DLD1 (cell line): ENCODE measurements around the gene FOXO1.

Experiments
- in situ Hi-C: cut with HindIII; loops from 2 replicates; pipeline ENCODE4 v1.10.0; 2017; ENCODE audit warnings: low sequenced_read_pairs

Gene FOXO1

DNA sequence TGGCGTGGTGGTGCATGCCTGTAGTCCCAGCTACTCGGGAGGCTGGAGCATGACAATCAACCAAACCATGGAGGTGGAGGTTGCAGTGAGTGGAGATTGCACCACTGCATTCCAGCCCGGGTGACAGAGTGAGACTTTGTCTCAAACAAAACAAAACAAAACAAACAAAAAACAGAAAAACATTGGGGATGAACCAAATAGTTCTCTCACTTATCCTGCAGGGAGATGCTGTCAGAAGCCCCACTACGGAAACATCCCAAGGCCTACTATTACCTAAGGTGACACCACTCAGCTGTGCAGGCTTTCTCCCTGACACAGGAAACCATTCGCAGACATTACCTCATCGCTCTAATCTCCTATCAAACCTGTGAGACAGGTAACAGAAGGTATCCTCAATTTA, 113.5 kb downstream of the FOXO1 start:
- in situ Hi-C loops, result no loop called here

DNA sequence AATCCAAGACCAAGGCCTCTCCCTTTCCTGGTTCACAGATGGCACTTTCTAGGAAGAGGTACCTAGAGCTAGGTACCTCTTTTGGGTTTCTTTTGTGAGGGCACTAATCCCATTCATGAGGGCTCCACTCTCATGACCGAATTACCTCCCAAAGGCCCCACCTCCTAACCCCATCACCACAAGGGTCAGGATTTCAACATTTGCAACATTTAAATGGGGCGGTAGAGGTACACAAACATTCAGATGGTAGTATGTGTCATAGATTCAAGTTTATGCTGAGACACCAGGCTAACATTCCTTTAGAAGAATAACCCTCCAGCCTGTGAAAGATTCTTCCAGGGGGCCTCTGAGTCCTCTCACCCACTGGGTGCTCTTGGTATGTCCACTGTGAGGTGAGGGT, 116.3 kb downstream of the FOXO1 start:
- in situ Hi-C loops, result no loop called here

DNA sequence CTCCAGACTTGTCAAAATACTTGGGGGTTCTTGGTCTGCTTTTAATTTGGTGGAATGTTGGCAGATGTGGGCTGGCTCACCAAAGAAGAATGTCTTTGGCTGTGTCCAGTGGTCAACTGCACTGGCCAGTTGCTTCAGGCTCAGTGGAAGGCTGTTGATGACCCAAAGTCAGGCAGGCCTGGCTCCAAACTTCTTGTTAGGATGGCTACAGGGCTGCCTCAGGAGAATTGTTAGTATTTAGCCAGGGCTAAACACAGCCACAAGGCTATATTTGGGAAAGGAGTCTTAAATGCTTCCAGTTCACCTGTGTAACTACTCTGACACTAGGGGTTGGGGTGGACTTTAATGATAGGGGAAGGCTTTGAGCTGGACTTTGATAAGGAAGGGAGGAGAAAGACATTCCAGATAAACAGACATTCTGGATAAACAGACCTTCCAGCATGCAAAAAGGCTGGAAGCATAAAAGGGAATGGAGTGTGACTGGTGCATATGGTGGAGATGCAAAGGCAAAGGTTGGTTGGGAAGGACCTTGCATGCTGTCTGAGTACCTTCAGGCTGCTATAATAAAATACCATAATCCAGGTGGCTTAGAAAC, 116.8 kb downstream of the FOXO1 start:
- in situ Hi-C loops, result no loop called here

DNA sequence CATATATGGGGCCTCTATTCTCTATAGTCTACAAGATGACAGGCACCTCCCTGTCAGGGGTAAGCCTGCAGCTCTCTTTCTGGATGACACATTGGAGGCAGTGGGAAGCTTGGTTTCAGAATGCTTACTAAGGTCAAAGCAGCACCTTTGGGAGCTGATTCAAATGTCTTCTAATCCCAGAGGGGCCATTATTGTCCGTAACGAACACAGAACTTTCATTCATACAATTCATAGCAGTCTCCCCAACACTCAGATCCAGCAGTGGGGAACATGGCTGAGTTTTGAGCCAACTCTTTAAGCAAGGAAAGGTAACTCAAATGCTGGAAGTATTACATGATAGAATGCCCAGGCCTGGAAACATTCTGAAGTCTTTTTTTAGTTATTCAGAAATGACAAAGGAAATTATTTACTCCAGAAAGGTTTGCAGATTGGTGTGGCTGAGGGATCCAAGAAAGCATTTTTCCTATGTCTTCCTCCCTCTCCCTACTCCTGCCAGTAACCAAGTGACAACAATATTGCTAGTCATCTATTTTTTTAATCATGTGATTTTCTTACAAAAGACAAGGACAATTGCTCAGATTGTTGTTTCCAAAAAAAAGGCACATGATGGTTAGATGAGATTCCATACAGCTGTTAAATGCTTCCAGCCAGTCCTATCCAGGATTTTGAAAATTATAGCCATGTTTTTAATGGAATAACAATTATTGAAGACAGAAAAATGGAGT, 118.7 kb downstream of the FOXO1 start:
- in situ Hi-C loops, result no loop called here

DNA sequence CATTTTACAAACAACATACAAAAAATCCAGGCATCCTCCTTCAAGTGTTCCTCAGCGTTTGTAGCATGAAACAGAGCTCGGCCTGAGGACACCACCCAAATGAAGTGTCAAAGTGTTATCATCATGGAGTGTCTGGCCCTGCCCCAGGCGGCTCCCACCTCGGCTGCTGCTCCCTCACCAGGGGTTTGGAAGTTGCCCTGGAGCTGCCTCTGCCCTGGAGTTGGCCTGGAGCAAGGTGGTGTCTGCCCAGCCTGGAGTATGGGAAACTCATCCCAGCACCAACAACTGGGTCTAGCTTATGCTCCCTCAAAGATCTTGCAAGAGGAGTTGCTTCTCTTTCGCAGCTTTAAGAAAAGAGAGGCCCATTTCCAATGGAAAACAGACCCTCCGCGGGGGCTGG, 120.4 kb downstream of the FOXO1 start:
- in situ Hi-C loops, result no loop called here

DNA sequence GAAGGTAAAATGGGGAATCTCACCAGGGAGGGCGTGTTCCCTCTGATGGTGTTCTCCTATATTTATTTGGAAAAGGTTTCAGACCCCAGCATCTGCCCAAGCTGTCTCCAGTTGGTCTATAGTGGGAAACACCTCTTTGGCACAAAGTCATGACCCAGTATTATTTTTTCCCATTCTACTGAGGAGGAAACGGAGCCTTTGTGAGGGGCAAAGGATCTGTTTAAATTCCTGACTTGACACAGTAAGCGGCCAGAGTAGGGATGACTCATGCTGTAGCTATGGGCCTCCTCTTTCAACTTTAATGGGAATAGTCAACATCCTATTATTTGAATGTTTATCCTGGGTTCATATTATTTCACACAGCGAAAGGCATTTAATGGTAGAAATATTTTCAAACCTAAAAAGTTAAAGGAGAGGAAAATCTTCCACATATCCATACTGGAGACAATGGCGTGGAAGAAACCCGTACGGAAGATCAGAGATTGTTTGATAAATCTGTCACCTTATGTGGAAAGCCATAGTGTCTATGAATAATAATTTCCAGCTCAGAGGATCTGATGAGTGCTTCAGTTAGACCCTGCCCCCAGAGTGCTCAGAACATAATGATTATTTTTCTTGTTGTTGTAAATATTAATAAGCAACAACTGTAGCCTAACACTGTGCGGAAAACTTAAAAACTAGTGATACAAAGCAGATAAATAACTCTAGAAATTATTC, 126.0 kb downstream of the FOXO1 start:
- in situ Hi-C loops, result no loop called here

DNA sequence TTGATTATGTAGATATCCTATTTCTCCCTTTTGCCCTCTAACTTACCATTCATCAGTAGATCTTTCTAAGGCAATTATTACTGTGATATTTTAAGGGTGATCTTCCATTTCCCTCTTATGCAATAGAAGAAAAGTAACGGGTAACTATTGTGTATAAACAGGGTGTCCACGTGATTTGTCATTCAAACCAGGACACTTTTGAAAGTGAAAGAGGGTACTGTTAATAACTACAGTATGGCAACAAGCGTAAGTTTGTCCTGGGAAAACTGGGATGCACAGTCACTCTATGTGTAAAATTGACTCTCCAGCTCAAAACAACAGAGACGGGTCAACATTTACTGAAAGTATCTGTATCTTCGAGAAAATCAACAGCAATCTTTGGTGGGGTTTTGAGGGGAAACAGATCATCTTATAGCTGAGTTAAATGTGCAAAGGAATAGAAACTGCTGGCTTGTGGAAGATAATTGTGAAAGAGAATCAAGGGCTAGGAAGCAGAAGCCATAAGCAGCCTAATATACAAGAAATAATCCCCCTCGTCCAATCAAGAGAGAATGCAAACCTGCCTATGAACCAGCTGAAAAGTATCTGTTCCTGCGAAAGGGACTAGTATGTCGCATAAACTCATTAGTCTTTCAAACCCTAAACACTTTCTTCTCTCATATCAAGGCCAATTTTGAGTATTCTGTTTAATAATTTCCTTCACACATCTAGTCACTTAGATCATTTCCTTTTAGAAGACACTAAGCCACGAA, 126.7 kb downstream of the FOXO1 start:
- in situ Hi-C loops, result no loop called here

DNA sequence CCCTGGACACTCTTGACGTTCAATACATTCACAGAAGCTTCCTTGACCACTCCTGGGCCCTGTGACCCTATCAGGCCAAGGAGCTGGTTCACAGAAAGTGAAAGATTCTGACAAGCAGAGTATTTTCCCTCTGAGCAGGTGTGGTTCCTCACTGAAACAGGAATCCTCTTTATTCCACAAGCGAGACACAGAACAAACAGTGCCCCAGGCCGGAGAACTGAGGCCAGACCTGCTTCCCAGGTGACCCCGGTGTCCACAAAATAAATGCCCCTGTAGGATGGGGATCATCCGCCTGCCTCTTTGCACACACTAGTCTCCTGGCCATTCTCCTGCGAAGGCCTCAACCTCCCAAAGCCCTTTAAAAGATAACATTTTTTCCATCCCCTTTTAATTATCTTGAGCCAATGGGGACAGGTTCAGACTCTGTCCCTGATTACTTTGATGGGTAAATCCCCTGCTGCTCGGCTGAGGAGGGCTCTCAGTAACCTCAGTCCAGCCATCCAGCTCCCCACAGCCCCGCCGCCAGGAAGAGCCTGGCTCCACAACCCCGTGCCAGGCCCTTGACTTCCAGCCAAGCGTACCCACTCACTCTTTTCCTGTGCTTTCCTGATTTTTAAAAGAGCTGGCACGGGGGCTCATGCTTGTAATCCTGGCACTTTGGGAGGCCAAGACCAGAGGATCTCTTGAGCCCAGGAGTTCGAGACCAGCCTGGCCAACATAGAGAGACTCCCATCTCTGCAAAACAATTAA, 129.1 kb downstream of the FOXO1 start:
- in situ Hi-C loops, result no loop called here

DNA sequence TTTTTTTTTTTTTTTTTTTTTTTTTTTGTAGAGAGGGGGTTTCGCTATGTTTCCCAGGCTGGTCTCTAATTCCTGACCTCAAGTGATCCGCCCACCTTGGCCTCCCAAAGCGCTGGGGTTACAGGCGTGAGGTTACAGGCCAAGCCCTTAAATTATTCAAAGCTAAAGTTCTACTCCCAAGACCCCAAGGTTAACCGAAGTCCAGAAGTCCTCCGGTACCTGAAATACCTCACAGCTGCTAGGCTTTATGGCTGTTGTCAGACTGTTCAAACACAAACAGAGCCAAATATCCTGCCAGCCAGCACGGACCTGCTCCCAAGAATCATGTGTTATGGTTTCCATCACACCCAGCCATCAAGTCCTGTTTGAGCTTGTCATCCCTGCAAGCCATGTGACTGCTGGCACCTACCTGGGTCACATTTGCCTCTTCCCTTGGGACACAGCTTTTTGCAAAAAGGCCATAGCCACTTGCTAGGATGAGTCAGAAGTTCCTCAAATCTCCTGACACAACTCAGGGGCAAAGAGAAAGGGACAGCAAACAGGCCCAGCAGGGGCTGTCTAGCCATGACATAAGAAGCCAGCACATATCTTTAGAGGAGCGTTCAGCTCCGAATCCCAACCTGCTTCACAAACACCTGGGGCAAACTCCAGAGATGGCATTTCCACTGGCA, 129.9 kb downstream of the FOXO1 start:
- in situ Hi-C loops, result no loop called here

DNA sequence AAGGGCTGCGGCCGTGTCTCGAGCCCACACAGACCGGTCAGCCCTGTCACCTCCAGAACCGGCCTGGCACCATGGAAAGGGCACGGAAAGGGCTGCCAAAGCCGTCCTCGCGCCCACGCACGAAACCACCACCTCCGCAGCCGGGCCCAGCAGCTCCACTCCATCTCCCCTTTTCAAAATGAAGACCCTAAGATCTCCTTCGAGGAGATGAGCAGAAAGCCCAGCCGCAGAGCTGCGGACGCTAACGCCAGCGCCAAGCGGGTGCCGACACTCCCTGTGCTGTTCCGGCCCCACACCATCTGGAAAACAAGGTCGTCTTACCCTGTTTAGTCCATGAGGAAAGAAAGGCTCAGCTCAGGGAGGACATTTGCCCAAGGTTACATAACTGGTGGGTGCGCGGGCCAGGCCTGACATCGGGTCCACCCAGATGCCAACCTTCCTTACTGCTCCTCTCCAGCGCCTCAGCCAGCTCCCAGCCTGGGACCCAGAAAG, 131.1 kb downstream of the FOXO1 start:
- in situ Hi-C loops, result no loop called here

DNA sequence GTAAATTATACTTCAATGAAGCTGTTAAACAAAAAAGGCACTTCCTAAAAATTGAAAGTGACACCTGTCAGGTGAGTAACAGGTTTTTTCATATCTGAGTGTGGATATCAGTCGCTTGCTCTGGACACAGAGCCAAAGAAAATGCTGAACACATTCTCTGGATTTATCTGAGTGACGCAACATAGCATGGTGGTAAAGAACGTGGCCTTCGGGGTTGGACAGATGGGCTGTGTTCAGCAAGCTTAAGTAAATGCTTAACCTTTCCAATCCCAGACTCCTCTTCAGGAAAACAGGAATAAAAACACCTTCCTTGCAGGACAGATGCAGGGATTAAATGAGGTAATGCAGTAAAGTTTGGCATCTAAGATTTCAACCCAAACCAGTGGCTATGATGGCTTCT, 132.0 kb downstream of the FOXO1 start:
- in situ Hi-C loops, result no loop called here

DNA sequence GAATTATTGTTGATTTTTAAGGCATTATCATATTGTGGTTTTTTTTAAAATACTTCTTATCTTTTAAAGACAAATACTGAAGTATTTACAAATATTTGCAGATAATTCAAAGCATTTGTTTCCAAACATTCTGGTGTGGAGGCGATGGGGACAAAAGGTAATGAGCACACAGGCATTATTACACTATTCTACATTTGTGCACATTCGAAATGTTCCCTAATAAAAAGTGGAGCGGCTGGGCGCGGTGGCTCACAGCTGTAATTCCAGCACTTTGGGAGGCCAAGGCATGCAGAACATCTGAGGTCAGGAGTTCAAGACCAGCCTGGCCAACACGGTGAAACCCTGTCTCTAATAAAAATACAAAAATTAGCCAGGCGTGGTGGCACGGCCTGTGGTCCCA, 133.4 kb downstream of the FOXO1 start:
- in situ Hi-C loops, result no loop called here

DNA sequence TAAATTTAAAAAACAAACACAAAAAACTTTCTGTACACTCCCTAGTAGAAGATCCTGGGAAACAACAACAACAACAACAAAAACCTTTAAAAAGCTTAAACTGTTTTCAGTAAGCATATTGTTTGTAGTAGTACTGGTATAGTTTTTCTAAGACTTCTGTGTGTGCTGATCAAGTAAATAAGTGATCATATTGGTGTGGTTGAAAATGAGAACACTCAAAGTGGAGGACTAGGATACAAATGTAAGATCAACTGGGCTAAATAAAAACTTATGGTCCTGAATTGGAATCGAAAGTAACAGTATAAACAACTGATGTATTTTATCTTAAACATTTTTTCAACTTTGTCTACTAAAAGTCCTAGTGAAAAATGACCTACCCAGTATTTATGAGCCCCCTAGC, 135.5 kb downstream of the FOXO1 start:
- in situ Hi-C loops, result no loop called here

DNA sequence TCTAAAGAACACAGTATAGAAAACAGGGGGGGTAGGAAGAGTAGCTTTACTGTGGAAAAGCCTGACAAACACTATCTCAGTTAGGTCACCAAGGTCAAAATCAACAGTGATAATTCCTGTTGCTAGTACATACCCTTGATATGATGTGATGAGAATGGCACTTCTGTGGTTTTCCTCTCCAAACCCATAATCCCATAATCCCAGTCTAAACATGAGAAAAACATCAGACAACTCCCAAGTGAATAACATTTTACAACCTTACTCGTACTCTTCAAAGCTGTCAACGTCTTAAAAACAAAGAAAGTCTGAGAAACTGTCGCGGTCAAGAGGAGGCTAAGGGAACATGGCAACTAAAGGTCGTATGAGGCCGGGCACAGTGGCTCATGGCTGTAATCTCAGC, 137.6 kb downstream of the FOXO1 start:
- in situ Hi-C loops, result no loop called here

DNA sequence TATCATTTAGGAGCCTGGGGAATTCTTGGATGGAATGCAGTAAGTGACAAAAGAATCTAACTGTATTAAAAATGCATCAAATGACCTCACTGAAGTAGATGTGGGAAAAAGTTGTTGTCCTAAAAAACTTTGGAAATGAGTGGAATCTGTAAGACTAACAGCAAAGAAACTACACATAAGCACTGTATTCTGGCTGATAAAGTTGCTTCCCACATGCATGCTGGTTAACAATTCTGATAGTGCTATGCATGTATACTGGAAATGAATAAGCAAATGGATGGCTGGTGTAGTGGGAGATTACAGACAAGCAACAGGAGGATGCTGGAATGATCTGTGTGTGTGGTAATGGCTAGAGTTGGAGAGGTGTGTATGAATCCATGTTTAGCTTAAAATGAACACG, 138.5 kb downstream of the FOXO1 start:
- in situ Hi-C loops, result no loop called here

DNA sequence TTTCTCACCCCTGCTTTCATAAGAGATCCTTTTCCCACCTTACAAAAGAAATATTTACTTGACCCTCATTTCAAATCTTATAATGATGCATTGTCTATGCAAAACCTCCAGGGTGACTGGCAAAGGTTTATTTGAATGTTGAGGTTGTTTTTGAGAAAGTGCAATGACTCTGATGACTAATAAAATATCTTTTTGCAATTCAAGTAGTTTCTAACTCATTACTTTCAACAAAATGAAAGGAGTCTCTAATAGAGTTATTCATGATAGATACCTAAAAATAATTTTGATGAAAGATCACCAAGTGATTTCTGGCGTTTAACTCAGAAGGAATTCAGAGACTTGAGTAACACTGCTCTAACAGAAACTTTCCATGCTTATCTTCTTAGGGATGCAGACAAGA, 144.2 kb downstream of the FOXO1 start:
- in situ Hi-C loops, result no loop called here

DNA sequence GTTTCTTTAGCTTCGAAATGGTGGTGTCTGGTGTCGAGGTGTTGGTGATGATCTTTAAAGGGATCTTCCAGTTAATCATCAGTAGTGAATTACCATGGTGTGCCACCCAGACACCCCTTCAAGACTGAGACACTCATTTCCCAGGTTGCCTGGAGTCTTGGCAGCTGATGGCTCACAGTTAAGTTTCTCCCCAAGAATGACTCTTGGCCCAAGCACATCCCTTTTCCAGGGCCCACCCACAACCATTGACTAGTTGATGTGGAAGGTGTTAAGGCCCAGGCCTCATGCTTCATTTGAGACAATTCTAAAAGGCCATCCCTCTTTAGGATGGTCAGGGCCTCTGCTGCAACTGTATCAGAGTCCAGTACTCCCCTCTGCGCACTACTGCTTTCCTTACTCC, 145.5 kb downstream of the FOXO1 start:
- in situ Hi-C loops, result no loop called here

DNA sequence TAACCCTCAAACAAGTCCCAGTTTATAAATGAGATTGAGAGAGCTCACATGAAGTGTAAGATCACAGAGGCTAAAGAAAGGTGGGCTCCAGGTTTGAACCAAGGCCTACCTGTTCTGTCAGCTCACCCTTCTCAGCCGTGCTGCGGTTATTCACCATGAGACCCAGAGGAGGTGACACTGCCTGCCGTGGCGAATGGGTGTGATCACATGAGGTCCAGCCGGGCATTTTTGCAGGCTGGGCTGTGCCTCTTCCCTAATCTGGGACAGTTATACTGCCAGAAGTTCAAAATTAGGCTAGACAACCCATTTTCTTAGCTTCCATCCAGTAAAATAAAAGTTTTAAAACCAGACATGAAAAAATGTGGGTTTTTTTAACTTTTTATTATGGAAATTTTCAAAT, 146.8 kb downstream of the FOXO1 start:
- in situ Hi-C loops, result no loop called here

DNA sequence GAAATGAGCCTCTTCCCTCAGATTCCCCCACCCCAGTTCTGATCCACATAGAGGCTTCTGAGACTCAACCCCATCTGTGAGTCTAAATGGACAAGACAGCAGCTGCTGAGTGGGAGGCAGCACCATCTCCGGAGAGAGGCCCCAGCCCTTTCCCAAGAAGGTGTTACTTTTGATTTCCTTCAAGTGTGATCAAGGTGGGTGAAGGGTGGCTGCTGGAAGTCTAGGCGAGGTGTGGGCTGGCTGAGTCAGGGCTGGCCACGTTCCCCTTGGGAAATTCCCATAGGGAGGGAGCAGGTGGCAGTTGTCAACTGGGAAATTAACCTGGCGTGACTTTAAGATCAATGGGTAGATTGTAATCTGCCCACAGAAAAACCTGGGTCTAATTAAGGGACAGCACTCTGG, 148.0 kb downstream of the FOXO1 start:
- in situ Hi-C loops, result no loop called here
